ENCODE results near the gene HOXB8. TPM values are rescaled to one million over a fixed set of nuclear protein-coding genes. Genes with fewer than 3 reads are reported as not detected.

The HOXB8 gene
- under 1 TPM in 2 of 6 donors, not detected in 4; 0.23 to 0.27 TPM for total RNA-seq

DNA sequence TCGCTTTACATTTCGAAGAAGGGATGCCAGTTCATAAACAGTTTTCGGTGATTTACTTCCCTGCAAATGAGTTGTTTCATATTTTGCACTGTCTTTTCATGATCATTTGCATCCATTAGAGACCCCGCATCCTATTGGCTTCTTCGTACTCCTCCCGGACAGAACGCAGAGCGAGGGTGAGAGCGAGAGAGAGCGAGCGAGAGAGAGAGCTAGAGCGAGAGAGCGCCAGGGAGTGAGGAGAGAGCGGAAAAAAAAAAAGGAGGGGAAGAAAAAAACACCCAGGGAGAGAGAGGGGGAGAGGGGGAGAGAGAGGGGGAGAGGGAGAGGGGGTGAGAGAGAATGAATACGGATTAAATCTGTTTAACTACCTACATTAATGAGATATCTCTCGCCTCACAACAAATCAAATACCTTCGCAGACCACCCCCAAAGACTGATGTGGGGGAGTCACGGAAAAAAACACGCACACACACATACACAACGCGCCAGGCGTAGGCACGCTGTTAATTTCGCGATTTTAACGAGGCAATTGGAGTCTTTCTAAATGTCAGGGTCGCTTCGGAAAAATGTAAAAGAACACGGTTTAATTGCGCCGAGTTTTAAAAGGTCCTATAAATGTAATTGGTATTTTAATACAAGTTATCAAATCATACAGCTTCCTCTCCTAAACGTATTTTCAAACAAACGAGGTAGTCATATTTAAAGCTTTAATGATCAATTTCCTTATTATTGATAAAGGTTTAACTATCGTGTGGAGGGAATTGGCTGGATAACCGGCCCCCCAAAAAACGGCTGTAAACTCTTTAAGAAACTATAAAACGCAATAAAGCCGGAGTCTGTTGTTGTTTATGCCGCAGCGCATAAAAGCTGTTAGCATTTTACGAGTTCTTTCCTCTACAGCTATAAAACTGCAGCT is at the start of gene HOXB8:
TSS of gene HOXB8 (minus strand) at position 246 of the 916 bp plus-strand sequence. CDS start 588 bp downstream, outside the sequence.
- 16 to 17% methylated on average over 41 of the region's 41 CpGs for WGBS, 2 donors
- no peak for ATAC-seq (ENCODE audit: low FRiP score in 2 of 2)
- no peaks in the 10 kb centered on the region for H3K36me3 ChIP-seq
- no peaks in the 10 kb centered on the region for H3K9me3 ChIP-seq
- H3K4me1 ChIP-seq = peaks cover 18 to 58% (median 36%) of the 10 kb centered on the region in 4 donors
- peak within 1 kb of the TSS in 2 of 4 donors; percentile 11 to 18 for H3K4me3 ChIP-seq
- DNase-seq = no peak
- no peak for TF ChIP-seq POLR2A (IDR thresholded peaks at IDR 0.05)
- TF ChIP-seq EP300 (IDR thresholded peaks at IDR 0.05) = no peak
- TF ChIP-seq POLR2AphosphoS5 (IDR thresholded peaks at IDR 0.05) = no peak
- TF ChIP-seq, protein P1, sequence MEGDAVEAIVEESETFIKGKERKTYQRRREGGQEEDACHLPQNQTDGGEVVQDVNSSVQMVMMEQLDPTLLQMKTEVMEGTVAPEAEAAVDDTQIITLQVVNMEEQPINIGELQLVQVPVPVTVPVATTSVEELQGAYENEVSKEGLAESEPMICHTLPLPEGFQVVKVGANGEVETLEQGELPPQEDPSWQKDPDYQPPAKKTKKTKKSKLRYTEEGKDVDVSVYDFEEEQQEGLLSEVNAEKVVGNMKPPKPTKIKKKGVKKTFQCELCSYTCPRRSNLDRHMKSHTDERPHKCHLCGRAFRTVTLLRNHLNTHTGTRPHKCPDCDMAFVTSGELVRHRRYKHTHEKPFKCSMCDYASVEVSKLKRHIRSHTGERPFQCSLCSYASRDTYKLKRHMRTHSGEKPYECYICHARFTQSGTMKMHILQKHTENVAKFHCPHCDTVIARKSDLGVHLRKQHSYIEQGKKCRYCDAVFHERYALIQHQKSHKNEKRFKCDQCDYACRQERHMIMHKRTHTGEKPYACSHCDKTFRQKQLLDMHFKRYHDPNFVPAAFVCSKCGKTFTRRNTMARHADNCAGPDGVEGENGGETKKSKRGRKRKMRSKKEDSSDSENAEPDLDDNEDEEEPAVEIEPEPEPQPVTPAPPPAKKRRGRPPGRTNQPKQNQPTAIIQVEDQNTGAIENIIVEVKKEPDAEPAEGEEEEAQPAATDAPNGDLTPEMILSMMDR (IDR thresholded peaks at IDR 0.05) = no peak
- H3K27ac ChIP-seq = no peak within 1 kb of the TSS
- H3K27me3 ChIP-seq = peaks cover 2 to 97% (median 64%) of the 10 kb centered on the region in 4 donors

DNA sequence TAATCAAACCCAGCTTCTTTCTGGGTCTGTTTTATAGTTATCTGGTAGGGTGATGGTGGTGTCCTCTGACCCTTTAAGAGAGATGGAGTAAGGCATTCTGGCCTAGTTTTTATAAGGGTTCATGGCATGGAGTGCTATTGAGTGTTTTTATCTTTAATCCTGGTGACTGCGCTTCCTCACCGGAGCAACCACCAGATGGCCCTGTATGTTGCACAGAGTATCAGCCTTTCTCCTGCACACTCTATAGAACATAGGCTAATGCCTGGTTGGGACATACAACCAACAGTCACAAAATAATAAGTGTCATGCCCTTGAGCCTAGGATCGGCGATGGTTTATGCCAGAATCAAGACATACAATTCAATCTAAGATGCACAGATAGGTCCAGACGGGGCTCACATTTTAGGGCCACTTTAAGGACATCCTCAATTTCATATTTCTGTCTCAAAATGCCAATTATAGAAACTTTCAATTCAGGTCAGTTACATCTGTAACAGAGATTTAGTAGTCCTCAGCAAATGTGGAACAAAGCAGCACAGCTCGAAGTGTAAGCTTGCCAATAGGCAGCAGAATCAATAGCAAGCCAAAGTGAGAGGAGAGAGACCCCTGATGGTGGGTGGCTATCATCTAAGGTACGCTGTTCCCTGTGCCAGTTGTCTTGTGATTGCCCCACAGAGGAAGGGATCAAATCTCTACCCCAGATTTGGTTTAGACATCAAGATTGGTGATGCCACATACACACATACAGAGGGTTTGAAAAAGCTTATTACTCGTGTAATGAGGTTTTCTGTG is 48.2 kb upstream of the HOXB8 start:
- TF ChIP-seq POLR2AphosphoS5 (IDR thresholded peaks at IDR 0.05) = no peak
- TF ChIP-seq POLR2A (IDR thresholded peaks at IDR 0.05) = no peak
- H3K36me3 ChIP-seq = no peaks in the 10 kb centered on the region
- no peaks in the 10 kb centered on the region for H3K27me3 ChIP-seq
- WGBS, 2 donors = 82% methylated on average over 8 of the region's 8 CpGs
- H3K27ac ChIP-seq = no peak overlapping the region
- ATAC-seq (ENCODE audit: low FRiP score in 2 of 2) (no peak), DNase-seq (no peak)
- H3K4me3 ChIP-seq = no peak overlapping the region
- H3K9me3 ChIP-seq = no peaks in the 10 kb centered on the region
- no peaks in the 10 kb centered on the region for H3K4me1 ChIP-seq

DNA sequence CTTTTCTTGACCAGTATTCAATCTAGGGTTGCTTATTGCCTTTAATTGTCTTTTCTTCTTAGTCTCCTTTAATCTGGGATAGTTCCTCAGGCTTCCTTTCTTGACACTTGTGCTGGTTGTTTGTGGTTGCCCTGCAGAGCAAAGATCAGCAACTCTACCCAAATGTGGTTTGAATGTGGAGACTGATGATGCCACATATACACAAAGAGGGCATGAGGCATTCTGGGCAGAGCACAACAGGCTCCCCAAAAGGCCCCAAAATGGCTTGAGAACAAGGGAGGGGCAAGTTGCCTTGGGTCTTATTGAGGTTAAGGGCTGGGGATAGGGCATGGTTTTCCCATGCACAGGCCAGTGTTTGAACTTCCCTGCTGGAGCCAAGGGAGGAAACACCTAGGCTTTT is 40.8 kb upstream of the HOXB8 start:
- H3K27me3 ChIP-seq = no peaks in the 10 kb centered on the region
- TF ChIP-seq EP300 (IDR thresholded peaks at IDR 0.05) (no peak), POLR2AphosphoS5 (IDR thresholded peaks at IDR 0.05) (no peak), POLR2A (IDR thresholded peaks at IDR 0.05) (no peak)
- TF ChIP-seq, protein P1 (IDR thresholded peaks at IDR 0.05) = no peak
- H3K9me3 ChIP-seq = no peaks in the 10 kb centered on the region
- H3K4me1 ChIP-seq = no peaks in the 10 kb centered on the region
- ATAC-seq (ENCODE audit: low FRiP score in 2 of 2) (no peak), DNase-seq (no peak)
- H3K27ac ChIP-seq = no peak overlapping the region
- H3K4me3 ChIP-seq = no peak overlapping the region
- no peaks in the 10 kb centered on the region for H3K36me3 ChIP-seq

DNA sequence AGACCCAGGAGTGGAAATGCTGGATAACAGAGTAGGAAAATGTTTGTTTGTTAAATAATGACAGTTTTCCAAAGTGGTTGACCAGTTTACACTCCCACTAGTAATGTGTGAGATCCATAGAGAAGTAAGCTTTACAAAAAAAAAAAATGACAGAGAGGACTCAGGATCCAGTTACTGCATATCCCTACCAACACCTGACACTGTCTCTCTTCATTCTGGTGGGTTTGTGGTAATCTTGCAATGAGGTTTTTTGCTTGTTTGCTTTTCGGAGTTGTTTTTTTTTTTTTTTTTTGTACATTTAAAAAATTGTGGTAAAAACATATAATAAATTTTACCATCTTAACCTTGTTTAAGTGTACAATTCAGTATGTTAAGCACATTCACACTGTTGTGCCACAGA is 34.6 kb upstream of the HOXB8 start:
- Histone ChIP-seq H3K27me3 (peaks cover 0 to 25% (median 9%) of the 10 kb centered on the region in 4 donors), H3K27ac (no peak overlapping the region), H3K9me3 (no peaks in the 10 kb centered on the region), H3K4me1 (peaks cover 10 to 18% (median 14%) of the 10 kb centered on the region in 4 donors), H3K4me3 (no peak overlapping the region), H3K36me3 (no peaks in the 10 kb centered on the region)
- DNase-seq = no peak
- 77 to 88% methylated on average over 1 of the region's 1 CpG for WGBS, 2 donors
- no peak for ATAC-seq (ENCODE audit: low FRiP score in 2 of 2)
- TF ChIP-seq EP300 (IDR thresholded peaks at IDR 0.05) (no peak), POLR2A (IDR thresholded peaks at IDR 0.05) (no peak), POLR2AphosphoS5 (IDR thresholded peaks at IDR 0.05) (no peak)
- TF ChIP-seq, protein P1 (IDR thresholded peaks at IDR 0.05) = no peak

DNA sequence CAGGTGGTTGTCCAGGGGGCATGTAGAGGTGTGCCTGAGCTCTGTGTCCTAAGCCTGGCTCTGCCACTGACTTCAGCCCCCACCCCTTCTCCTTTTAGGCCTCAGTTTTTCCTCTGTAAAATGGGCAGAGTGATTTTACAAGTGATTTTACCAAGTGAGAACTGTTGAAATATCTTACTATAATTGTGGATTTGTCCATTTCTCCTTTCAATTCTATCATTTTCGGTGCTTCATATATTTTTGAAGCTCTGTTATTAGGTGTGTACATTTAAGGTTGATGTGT is 32.8 kb upstream of the HOXB8 start:
- H3K4me3 ChIP-seq = peak overlapping the region in 2 of 4 donors; percentile 44 to 46
- no peaks in the 10 kb centered on the region for H3K36me3 ChIP-seq
- no peak overlapping the region for H3K27ac ChIP-seq
- DNase-seq (no peak), ATAC-seq (ENCODE audit: low FRiP score in 2 of 2) (no peak)
- peaks cover 0 to 29% (median 10%) of the 10 kb centered on the region in 4 donors for H3K27me3 ChIP-seq
- WGBS, 2 donors = 54 to 56% methylated on average over 1 of the region's 1 CpG
- H3K9me3 ChIP-seq = no peaks in the 10 kb centered on the region
- peaks cover 10 to 18% (median 14%) of the 10 kb centered on the region in 4 donors for H3K4me1 ChIP-seq
- no peak for TF ChIP-seq POLR2AphosphoS5 (IDR thresholded peaks at IDR 0.05)
- no peak for TF ChIP-seq POLR2A (IDR thresholded peaks at IDR 0.05)
- TF ChIP-seq EP300 (IDR thresholded peaks at IDR 0.05) = no peak
- TF ChIP-seq, protein P1 (IDR thresholded peaks at IDR 0.05) = no peak

Measured in upper lobe of left lung (tissue), 6 donors.